ENCODE measurements around the gene HOXC12.

HOXC12 gene, protein sequence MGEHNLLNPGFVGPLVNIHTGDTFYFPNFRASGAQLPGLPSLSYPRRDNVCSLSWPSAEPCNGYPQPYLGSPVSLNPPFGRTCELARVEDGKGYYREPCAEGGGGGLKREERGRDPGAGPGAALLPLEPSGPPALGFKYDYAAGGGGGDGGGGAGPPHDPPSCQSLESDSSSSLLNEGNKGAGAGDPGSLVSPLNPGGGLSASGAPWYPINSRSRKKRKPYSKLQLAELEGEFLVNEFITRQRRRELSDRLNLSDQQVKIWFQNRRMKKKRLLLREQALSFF

GRCh38 chr12:53954694-53955035 lies at the start of gene HOXC12:
Gene HOXC12 (plus strand): TSS chr12:53954903. CDS start chr12:53954930, 27 bp downstream.
- H3K4me3 ChIP-seq (ENCODE audit: control insufficient read depth, low read depth, low read length): no peak within 1 kb of the TSS
- DNase-seq (ENCODE audit: low read depth): no peak
- no peak for TF ChIP-seq CTCF (conservative IDR thresholded peaks at IDR 0.05; ENCODE audit: control insufficient read depth, insufficient read depth, low read depth, low read length)

DNA sequence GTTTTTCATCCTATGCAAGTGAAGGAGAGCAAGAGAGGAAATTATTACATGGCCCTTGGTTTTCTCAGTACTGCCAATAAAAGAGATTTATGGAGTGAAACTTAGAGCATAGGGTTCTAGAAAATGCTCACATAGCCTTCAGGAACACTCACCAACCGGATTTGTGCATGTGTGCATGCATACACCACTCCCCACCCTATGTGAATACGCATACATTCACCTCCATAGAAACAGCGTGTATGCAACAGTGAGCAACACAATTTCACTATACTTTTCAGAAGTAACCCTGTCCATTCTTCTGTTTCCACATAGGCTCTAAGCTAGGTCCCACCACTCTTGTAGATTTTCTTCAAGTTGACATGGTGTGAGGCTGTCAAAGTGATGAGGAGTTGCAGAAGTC lies 47.6 kb upstream of the HOXC12 start:
- no peak for TF ChIP-seq CTCF (conservative IDR thresholded peaks at IDR 0.05; ENCODE audit: control insufficient read depth, insufficient read depth, low read depth, low read length)
- DNase-seq (ENCODE audit: low read depth): no peak

DNA sequence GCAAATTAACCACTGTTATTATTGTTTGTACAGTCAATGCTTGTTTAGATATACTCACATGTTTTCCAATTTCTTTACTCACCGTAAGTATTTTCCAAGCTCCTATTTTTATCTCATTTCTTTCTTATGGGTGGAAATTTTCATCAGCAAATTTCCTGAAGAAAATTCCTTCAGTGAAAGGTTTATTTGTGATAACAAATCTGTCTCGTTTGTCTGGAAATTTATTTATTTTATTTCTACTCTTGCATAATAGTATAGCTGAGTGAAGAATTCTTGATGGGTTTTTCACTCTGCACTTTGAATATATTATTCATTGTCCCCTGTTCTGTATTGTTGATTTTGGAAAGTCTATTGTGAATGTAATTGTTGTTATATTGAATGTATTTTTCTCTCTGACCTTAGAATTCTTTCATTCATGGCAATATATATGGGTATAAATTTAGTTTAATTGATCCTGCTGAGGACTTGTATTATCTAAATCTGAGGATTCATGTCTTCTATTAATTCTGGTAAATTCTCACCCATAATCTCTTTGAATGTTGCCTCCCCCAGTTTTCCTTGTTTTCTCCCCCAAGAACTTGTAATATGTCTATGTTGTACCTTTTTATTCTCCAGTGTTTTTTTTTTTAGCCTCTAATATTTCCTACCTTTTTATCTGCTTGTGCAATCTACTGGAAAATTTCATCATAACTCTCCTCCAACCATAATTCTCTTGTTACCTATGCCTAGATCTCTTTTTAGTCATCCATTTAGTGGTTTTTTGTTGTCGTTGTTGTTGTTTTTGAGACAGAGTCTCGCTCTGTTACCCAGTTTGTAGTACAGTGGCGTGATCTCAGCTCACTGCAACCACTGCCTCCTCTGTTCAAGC lies 37.7 kb upstream of the HOXC12 start:
- TF ChIP-seq CTCF (conservative IDR thresholded peaks at IDR 0.05; ENCODE audit: control insufficient read depth, insufficient read depth, low read depth, low read length): no peak
- no peak for DNase-seq (ENCODE audit: low read depth)
- H3K4me3 ChIP-seq (ENCODE audit: control insufficient read depth, low read depth, low read length): no peak overlapping the region

More for the DNA sequence above, 47.6 kb upstream of the HOXC12 start:
- H3K4me3 ChIP-seq (ENCODE audit: control insufficient read depth, low read depth, low read length): no peak overlapping the region

- DNase-seq (ENCODE audit: low read depth): no peak
- H3K4me3 ChIP-seq (ENCODE audit: control insufficient read depth, low read depth, low read length): no peak overlapping the region
- TF ChIP-seq CTCF (conservative IDR thresholded peaks at IDR 0.05; ENCODE audit: control insufficient read depth, insufficient read depth, low read depth, low read length): no peak
Measured at GRCh38 chr12:53924521-53925405, 29.9 kb upstream of the HOXC12 start.

DNA sequence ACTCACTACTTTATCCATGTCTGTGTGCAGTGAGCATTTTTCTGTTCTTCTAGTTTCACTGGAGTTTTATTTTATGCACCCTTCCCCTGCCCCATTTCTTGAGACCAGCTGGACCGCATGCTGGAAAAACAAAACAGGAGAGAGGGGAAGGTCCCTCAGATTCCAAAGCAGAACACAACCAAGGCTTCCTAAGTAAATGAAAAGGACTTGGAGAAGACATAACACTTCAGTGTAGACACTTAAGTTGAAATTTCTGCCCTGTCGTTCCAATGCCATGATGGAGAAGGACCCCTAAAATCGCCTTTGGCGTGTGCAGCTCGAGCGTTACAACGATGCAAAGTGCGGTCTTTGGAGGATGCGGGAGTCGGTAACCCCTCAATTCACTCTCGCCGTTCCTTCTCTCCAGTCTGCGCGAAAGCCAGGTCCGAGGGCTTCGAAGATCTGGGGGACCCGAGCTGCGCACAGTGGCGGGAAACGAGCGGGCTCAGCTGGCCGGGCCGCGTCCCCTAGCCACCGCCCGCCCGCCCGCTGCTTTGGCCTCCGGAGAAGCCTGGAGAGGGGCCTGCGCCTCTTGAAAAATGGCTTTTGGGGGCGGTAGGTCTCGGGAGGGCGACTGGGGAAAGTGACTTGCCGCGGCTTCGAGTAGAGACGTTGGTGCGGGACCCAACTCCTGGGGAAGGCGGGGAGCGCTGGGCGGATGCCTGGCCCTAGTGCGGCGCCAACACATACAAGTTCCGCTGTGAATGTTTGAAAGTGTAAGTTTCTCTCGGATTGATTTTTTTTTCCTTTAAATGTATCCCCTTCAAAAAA lies 27.3 kb upstream of the HOXC12 start:
- DNase-seq (ENCODE audit: low read depth): no peak
- no peak overlapping the region for H3K4me3 ChIP-seq (ENCODE audit: control insufficient read depth, low read depth, low read length)
- TF ChIP-seq CTCF (conservative IDR thresholded peaks at IDR 0.05; ENCODE audit: control insufficient read depth, insufficient read depth, low read depth, low read length): no peak

All from fibroblast of mammary gland (primary cell).